GM21381 (cell line): ENCODE measurements around the gene ZNF318.
"Not testable (repeated sequence)": the region's sequence is repeated elsewhere in the genome, so short reads cannot be mapped to it uniquely, and the experiment has no call there.

Experiments
- ATAC-seq: cut with Tn5 transposase; IDR thresholded peaks from one replicate; pipeline ENCODE4 v1.9.1; 2021; ENCODE audit warnings: mild to moderate bottlenecking, moderate library complexity; ENCODE audit not compliant: unreplicated experiment

Gene ZNF318

DNA sequence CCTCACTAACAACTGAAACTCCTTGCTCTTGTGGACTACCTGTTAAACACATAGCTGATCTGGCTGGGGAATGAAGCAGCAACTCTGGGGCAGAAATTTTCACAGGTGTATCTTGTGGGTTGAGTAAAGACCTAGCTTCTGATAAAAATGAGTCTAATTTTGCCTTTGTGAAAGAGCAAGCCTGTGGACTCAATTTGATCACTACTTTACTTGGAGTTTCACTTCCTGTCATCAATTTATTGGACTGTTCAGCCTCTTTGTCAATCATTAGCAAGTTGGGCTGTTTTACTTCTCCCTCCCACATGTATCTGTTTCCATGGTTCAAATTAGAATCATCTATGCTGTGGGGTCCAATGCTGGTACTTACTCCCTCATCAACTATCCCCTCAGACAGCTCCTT, 31.2 kb downstream of the ZNF318 start:
- ATAC-seq, result no peak

DNA sequence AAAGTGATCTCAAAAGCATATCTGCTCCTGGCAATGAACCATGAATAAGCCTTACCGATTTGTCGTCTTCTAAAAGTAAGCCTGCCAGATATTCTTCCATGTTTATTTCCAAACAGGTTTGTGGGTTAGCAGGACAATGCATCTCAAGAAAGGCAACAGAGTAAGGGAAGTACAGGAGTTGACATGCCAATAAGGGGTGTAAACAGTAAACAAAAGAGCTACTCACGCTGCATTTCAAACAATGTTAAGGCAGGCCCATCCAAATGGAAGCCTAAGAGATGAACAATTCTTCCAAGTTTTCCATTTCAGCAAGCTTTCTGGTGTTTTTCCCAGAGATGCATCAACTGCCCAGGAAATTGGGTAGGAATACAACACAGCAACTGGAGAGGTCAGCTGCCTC, 33.1 kb downstream of the ZNF318 start:
- no peak for ATAC-seq

DNA sequence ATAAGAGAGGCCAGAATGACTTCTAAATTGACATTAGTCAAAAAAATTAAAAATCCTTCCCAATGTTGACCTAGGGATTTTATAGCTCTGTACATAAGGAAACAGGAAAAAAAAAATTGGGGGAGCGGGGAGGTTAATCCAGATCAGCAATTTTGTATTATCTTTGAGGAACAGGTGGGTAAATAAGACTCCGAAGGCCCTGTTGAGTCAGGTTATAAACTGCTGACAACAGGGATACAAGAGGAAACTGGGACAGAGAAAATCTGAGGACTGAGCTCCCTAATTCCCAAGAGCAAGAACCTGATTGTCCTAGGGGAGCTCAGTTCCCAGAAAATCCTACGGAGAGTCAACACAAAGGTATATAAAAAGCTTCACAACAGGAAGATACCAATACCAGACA, 34.0 kb downstream of the ZNF318 start:
- no peak for ATAC-seq

DNA sequence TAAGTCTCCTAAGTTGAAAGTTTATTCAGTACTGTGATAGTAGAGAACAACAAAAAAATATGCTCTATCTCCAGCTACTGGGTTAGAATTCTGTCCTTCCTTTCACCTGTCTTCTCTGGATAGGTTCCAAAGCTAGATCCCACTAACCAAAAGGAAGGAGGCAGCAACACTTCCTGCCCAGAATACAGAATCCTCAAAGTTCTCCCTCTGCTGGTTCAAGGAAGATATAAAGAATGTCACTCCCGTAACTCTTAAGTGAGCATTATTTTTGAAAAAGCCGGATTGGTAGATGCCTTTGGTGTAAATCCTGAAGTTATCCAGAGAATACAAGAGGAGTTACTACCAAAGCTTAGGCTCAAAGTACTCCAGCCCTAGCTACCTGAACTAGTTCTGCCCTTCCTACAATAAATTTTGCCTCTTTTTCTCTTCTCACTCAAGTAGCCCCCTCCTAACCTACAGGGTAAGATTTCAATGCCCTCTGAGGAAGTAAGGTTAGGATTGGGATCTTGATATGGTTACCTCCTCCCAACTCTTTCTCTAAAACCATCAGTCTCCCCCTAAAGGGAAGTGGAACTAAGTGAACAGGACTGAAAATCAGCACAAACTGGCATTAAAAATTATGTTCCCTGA, 34.9 kb downstream of the ZNF318 start:
- no peak for ATAC-seq

DNA sequence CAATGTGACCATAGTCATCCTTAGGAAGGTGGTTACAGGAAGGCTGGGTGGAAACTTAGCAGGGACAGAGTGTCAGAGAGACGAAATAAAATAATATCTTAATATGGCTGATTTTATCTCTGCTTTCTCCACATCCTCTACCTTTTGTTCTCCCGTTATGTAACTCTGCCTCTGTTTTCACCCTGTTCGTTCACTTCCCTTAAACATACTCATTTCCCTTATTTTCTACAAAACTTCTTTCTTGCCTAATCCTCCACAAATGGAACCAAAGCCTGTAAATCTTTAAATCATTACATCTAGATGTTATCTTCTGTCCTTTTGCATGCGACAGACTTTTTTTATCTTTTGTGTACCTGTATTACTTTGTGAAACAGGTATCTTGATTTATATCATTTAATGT, 37.6 kb downstream of the ZNF318 start:
- no peak for ATAC-seq

DNA sequence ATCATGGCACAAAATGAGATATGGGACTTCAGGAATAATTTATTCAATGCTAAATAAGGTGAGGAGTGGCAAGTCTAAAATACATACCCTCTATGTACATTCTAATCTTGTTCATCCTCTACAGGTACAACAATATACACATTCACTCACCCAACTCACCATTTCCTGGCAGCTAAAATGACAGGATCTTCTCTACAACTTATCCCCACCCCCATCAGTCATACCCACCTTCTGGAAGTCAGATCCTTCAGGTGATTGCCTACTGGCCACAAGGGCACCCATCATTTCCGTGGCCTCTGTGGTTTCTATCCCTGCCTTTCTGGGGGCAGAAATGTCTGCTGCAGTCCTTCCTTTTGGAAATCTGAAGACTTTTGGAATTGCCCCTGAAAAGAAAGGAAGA, 38.0 kb downstream of the ZNF318 start:
- ATAC-seq, result no peak

DNA sequence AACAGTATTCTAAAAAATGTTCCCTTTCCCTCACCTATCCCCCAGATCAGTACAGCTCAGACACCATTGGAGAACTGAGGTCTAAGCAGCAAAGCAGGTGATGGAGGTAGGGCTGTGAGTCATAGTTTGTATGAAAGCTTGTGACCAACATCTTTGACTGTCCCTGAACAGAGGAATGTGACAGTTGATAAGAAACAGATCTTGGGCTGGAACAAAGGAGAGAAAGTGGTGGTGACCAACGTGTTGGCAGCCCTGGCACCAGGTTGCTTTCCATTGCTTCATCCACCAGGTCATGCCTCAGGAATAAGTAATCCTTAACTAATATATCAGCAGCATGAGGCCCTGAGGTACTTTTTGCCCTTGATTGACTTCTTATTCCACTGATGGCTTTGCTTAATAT, 40.9 kb downstream of the ZNF318 start:
- ATAC-seq, result no peak

DNA sequence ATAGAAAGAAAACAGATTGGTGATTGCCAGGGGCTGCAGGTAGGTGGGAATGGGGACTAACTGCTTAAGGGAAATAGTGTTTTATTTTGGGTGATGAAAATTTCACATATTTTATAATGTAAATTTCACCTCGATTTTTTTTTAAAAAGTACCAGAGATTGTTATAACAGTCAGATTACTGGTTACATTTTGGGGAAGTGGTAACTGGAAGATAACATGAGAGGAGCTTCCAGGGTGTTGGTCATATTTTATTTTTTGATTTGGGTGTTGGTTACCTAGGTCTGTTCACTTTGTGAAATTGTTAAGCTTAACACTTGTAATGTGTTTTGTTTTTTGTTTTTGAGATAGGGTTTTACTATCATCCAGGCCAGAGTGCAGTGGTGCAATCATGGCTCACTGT, 43.6 kb downstream of the ZNF318 start:
- ATAC-seq, result no peak

DNA sequence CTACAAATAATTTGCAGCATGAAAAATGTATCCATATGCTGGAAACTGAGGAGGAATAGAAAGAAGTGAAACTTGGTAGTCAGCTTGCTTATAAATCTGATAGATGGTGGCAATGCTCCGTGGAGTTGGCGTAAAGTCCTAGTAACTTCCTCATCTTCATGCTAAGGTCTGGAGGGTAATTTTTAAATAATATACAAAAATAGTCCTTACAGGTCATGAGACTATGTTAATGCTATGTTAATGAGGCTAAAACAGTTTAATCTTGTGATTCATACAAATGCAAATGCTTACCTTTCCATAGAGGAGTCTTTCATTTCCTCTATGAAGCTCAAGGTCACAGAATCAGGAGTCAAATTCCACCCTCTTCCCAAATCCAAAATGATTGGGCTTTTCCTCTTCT, 51.4 kb downstream of the ZNF318 start:
- ATAC-seq, result no peak

DNA sequence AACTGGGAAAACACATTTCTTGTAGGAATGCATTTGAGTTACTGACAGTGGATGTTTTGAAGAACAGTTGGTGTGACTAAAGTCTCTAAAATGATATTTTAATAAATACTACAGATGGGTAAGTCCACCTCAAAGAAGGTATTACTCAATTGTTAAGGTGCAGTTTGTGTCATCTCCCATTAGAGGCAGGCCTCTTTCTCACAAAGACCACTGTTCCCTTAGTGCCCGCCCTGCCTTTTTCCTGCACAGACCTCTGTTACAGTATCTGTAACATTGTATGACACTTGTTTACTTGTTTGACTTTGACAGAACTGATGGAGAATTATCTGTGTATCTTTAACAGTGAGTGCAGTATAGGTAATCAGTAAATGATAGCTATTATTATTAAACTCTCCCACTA, 55.6 kb downstream of the ZNF318 start:
- no peak for ATAC-seq

DNA sequence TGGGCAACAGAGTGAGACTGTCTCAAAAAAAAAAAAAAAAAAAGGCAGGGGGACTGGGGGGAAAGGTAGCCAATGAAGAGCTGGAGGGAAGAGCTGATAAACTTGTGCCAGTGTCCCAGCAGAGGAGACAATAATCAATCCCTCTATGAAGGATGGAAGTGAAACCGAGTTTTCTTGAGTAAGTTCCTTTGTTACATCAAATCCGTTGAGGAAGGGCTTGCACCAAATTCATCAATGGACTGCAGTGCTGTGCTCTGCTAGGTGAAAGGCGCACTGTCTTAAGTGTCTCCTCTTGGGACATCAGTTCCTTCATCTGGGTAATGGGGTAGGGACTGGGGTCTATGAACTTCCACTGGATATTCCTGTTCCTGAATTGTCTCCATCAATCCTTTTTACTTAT, 57.8 kb downstream of the ZNF318 start:
- no peak for ATAC-seq

DNA sequence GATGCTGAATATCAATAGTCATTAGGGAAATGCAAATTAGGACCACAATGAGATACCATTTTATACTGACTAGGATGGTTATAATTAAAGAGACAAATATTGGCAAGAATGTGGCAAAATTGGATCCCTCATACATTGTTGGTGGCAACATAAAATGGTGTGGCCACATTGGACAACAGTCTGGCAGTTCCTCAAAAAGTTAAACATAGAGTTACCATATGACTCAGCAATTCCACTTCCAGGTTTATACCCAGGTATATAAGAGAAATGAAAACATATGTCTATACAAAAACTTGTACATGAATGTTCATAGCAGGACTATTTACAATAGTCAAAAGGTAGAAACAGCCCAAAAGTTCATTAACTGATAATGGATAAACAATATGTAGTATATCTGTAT, 58.8 kb downstream of the ZNF318 start:
- ATAC-seq, result no peak

DNA sequence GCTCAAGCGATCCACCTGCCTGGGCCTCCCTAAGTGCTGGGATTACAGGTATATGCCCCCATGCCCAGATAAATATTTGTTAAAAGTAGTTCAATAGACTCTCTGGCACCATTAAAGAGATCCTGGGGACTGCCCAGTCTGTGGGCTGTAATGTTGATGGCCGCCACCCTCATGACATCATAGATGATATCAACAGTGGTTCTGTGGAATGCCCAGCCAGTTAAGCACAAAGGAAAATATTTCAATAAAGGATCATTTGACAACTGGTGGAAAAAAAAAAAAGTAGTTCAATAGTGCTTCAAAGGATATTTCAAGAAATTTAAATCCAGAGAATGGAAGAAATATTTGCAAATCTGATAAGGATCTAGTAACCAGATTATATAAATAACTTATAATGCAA, 59.3 kb downstream of the ZNF318 start:
- ATAC-seq, result no peak

DNA sequence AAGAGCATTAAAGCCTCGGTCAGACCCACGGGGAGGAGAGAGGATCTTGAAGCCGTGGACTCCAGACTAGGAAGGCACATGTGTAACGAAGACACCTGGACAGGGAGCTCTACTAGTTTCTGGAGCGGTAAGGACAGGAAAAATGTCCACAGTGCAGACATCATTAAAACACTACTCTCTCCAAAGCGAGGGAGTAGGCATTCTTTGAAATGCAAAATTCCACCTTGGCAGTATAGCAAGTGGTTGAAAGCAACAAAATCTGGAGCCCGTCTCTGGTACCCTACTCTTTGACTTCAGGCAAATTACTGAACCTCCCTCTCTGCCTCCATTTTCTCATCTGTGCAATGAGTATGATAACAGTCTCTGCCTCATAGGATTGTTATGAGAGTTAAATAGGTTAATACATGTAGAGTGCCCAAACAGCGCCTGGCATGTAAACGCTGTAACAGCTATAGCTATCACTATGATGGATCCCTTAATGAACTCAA, 60.4 kb downstream of the ZNF318 start:
- ATAC-seq, result no peak

DNA sequence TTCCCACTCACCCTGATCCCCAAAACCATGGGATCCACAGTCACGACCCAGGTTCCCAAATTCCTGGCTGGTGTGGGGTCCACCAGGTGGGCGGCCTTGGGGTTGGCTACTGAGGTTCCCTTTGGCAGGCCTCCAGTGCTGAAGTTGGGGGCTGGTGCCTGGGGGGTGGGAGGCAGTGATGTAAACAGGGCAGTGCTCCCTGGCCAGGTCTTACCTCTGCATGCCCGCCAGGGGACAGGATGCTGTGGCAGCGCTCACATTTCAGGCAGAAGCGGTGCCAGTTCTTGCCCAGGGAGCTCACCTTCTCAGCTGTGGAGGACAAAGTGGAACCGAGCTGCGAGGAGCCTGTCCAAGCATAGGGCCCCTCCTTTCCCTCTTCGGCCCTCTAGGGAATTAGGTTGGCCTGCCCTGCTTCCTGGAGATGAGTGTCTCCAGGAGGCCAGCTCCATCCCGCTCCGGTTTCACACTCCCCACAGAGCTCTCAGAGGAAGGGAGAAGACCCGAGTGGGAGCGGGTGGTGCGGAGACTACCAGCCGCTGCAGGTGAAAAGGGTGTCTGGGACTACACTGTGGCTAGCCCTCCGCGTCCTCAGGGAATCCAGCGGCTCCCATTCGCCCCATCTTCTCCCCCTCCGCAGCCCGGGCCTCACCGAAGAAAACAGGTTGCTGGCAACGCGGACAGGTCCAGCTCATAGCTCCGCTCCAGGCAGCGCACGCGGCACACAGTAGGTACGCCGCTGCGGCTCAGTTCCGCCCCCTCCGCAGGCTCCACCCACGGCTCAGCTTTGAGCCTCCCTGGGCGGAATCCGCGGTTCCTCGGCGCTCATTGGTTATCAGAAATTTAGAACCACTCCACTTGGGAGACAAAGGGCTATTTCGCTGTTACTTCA, 61.1 kb downstream of the ZNF318 start, which contains the start of gene CRIP3:
TSS of gene CRIP3 (minus strand) at position 726 of the 889 bp plus-strand sequence. CDS start at position 692, 34 bp downstream.
- peak; percentile 55 for ATAC-seq

DNA sequence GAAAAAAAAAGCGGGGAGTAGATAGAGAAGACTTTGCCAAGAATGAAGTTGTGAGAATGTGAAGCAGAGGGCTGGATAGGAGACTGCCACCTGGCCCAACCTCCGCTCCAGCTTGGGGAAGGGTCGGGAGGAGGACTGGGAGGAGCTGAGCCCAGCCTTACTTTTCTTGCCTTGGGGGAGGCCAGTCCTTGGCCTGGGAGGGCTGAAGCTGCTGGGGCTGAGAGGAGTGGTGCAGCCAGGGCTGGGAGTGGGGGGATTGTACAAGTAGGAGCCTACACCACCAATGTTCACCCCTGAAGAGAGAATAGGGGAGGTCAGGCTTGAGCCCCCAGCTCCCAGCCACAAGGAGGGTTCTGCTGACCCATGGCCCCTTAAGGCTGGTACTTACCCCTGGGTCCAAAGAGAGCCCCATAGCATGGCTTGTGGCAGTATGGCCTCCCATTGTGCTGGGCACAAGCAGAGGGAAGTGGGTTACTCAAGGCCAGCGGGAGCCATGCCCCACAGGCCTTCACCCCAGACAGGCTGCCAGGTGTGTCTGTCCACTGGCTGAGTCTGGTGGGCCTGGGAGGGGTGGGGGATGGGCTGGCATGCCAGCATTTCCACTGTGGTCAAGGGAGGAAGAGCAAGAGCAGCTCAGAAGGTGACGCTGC, 61.9 kb downstream of the ZNF318 start:
- no peak for ATAC-seq

DNA sequence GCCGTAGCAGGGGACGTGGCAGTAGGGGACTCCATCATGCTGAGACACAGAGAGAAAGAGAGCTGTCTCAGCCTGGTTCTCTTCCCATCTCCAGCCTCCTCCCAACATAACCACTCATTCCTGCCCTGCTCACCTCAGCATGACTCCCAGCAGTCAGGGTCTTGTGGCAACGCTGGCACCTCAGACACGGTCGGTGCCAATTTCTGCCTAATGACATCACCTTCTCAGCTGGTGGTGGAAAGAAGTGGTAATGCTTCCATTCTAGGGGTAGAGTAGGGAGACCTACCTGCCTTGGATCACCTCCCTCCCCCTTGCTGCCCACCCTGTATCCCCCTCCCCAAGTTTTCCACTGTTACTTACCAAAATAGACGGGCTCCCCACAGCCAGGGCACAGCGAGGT, 63.4 kb downstream of the ZNF318 start:
- ATAC-seq, result no peak

DNA sequence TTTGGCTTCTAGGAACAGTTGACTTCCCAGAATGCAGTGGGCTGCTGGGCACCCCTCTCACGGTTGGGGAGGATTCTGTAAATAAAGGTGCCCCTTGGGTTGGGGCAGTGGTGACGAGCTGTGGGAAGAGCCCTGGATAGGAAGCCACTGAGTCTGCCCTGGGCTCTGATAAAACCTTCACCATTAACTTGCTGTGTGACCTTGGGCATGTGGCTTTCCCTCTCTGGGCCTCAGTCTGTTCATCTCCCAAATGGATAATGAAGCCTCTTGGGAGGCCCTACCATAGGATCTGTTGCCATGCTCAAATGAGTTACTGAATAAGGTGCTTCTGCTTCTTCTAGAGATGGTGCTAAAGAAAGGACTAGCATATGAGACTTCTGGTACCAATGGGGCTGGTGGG, 64.6 kb downstream of the ZNF318 start:
- no peak for ATAC-seq

DNA sequence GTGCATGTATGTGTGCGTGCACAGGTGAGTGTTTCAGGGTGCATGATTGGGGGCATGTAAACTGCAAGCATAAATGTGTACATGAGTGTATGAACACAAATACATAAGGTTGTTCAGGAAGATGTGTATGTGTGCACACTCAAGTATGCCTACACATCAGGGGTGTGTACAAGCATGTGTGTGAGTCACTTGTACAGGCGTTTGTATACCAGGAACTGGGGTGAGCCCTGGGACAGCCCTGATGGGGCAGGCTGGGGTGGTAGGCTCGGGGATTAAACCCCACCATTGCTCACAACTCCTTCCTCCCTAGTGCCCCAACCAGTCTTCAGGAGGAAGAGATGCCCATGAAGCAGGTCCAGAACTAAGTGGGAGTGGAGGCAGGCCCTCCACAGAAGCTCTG, 65.1 kb downstream of the ZNF318 start:
- no peak for ATAC-seq

DNA sequence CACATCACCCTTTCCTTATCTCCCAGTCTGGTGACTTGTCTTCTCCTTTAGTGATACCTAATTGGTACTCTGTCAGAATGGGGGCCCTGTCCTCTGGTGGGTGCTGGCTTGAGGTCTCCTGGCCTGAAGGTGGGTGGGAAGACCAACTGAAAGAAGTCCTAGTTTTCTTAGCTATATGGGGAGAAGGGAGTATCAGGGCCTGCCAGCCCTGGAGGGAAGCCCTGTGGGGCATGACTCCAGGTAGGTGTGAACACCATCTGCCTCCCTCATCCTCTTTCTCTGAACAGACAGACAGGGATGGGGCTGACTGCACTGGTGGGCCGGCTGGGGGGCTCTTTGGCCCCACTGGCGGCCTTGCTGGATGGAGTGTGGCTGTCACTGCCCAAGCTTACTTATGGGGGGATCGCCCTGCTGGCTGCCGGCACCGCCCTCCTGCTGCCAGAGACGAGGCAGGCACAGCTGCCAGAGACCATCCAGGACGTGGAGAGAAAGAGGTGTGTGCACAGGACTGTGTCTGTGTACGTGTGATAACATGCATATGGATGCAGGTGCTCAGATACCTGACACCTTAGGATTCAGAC, 65.6 kb downstream of the ZNF318 start:
- ATAC-seq, result no peak

DNA sequence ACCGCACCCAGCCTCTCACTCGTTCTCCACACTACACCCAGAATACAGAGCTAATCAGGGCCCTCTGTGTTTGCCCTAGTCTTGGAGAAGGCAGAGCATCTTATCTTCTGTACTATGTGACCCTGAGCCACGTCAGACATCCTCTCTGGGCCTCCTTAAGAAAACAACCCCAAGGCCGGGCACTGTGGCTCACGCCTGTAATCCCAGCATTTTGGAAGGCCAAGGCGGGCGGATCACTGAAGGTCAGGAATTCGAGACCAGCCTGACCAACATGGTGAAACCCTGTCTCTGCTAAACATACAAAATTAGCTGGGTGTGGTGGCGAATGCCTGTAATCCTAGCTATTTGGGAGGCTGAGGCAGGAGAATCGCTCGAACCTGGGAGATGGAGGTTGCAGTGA, 66.4 kb downstream of the ZNF318 start:
- ATAC-seq, result not testable (repeated sequence)
